NB4 (cell line): Measurements from ENCODE around the gene NFATC2IP.

Source experiments
- MAX ChIP-seq: IDR thresholded peaks from 2 replicates; pipeline ENCODE4 v1.6.1; 2011; ENCODE audit warnings: low read depth, low read length
- POLR2A ChIP-seq: IDR thresholded peaks from 2 replicates; pipeline ENCODE4 v1.6.1; 2011; ENCODE audit warnings: mild to moderate bottlenecking; ENCODE audit not compliant: insufficient read length; ENCODE audit errors: extremely low read depth
- TF ChIP-seq, protein P1 (sequence below): IDR thresholded peaks from one replicate; pipeline ENCODE4 v1.5.1; 2012; ENCODE audit warnings: low read depth, low read length

DNA sequence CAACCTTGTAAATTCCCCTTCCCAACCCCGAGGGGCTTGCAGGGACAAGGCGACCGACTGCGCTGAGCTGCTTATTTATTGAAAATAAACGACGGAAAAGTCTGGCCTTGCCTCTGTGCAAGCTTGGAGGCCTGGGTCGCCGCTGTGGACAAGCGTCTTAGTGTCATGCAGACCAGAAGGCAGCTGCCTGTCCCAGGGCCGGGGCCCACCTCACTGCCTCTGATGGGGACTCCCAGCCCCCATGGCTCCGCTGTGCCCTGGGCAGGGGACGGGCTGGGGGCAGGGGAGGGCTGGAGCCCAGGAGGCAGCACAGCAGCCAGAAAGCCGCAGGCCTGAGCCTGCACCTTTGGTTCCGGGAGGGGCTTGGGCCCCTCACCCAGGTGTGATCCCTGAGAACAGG lies 46.4 kb upstream of the NFATC2IP start:
- TF ChIP-seq, protein P1, sequence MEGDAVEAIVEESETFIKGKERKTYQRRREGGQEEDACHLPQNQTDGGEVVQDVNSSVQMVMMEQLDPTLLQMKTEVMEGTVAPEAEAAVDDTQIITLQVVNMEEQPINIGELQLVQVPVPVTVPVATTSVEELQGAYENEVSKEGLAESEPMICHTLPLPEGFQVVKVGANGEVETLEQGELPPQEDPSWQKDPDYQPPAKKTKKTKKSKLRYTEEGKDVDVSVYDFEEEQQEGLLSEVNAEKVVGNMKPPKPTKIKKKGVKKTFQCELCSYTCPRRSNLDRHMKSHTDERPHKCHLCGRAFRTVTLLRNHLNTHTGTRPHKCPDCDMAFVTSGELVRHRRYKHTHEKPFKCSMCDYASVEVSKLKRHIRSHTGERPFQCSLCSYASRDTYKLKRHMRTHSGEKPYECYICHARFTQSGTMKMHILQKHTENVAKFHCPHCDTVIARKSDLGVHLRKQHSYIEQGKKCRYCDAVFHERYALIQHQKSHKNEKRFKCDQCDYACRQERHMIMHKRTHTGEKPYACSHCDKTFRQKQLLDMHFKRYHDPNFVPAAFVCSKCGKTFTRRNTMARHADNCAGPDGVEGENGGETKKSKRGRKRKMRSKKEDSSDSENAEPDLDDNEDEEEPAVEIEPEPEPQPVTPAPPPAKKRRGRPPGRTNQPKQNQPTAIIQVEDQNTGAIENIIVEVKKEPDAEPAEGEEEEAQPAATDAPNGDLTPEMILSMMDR: no peak
- no peak for TF ChIP-seq POLR2A
- no peak for TF ChIP-seq MAX
